ENCODE data around the gene PDE7B. TPM values are rescaled to one million over a fixed set of nuclear protein-coding genes. Genes with fewer than 3 reads are reported as not detected.

The PDE7B gene
- total and polyA plus RNA-seq, 2 of the 8 experiments (the other 6 are each of a cell fraction or from before 2014, with no cell fraction given): not detected

DNA sequence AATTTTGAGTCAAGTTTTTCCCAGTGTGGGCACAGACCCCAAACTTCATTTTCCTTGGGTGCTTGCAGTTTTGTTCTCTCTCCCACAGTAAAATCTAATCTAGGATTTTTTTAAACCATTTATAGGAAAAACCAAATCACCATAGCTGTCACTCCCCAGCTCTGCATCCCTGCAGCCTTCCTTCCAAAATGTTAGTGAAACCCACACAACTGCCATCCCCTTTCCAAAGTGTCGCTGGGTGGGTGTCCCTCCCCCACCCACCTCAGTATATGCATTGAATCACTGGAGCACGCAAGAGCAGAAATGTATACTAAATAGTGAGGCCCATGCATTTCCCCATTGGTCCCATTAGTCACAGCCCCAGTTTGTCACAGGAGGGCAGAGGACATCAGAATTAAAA lies 260.3 kb downstream of the PDE7B start (continued):
- TF ChIP-seq KDM1A (IDR thresholded peaks at IDR 0.05; ENCODE audit: borderline replicate concordance, low read length): no peak
- no peak for TF ChIP-seq BRCA1 (IDR thresholded peaks at IDR 0.05; ENCODE audit: low read depth, low read length)
- TF ChIP-seq POU5F1 (IDR thresholded peaks at IDR 0.05; ENCODE audit: low read depth, low read length): no peak
- TF ChIP-seq TAF7 (optimal IDR thresholded peaks at IDR 0.05; ENCODE audit: borderline replicate concordance, low read depth, low read length): no peak
- no peak for TF ChIP-seq CBX5 (IDR thresholded peaks at IDR 0.05; ENCODE audit: low read depth, low read length)
- no peak for TF ChIP-seq MAFK (IDR thresholded peaks at IDR 0.05; ENCODE audit: low read depth, low read length)

All from H1 (cell line).